Keratinocyte (primary cell): ENCODE data around the gene ABCA10.

Experiments used
- CTCF ChIP-seq, 3 experiments: IDR thresholded peaks in 1 of 3; conservative IDR thresholded peaks in 1 of 3; optimal IDR thresholded peaks in 1 of 3; 2 replicates in 2 of 3; 3 replicates in 1 of 3; pipeline versions ENCODE3 to v1.5.1; 2011; ENCODE audit warnings: low read length in 3 of 3, mild to moderate bottlenecking in 3 of 3, moderate library complexity in 2 of 3, control low read depth in 1 of 3, inconsistent platforms in 1 of 3; ENCODE audit not compliant: insufficient read depth in 2 of 3; ENCODE audit errors: extremely low read depth in 1 of 3
- EZH2 ChIP-seq: IDR thresholded peaks from one replicate; pipeline ENCODE4 v1.6.1; 2012; ENCODE audit warnings: inconsistent platforms, mild to moderate bottlenecking, low read length, moderate library complexity

- TF ChIP-seq CTCF (optimal IDR thresholded peaks at IDR 0.05 in 1 of 3, IDR thresholded peaks at IDR 0.05 in 1 of 3, conservative IDR thresholded peaks at IDR 0.05 in 1 of 3; ENCODE audit: extremely low read depth in 1 of 3, insufficient read depth in 2 of 3, low read length in 3 of 3) = no peak
- TF ChIP-seq EZH2 = no peak
Observed at GRCh38 chr17:69230939-69231338, 2.3 kb upstream of the ABCA10 start.
